GM23248 (cell line): ENCODE data around the gene HES3. TPM values are rescaled to one million over a fixed set of nuclear protein-coding genes. Genes with fewer than 3 reads are reported as not detected.

Experiments used
- DNase-seq: peaks from one replicate; pipeline ENCODE4 v3.0.0-alpha.2; 2015
- H2AFZ ChIP-seq: fragments of 200-600 bp; sonication (generic); 2 replicates; pipeline ENCODE4 v1.6.1; 2016; ENCODE audit warnings: antibody characterized with exemption
- H3F3A ChIP-seq: fragments of 200-600 bp; sonication (generic); 2 replicates; pipeline ENCODE4 v1.6.1; 2016; ENCODE audit warnings: mild to moderate bottlenecking, antibody characterized with exemption, mixed run types; ENCODE audit not compliant: insufficient read depth
- H3K27ac ChIP-seq: fragments of 200-600 bp; sonication (generic); 2 replicates; pipeline ENCODE4 v1.5.1; 2016; ENCODE audit warnings: mild to moderate bottlenecking
- H3K27me3 ChIP-seq: fragments of 200-600 bp; sonication (generic); replicated peaks from 2 replicates; pipeline ENCODE4 v1.6.1; 2016; ENCODE audit warnings: mild to moderate bottlenecking; ENCODE audit not compliant: insufficient read depth
- H3K36me3 ChIP-seq: fragments of 200-600 bp; sonication (generic); 2 replicates; pipeline ENCODE4 v1.6.1; 2016; ENCODE audit warnings: low read depth, mild to moderate bottlenecking
- H3K4me1 ChIP-seq: fragments of 200-600 bp; sonication (generic); 2 replicates; pipeline ENCODE4 v1.6.1; 2016; ENCODE audit warnings: mild to moderate bottlenecking; ENCODE audit not compliant: insufficient read depth
- H3K4me2 ChIP-seq: fragments of 200-600 bp; sonication (generic); one replicate; pipeline ENCODE4 v1.6.1; 2016; ENCODE audit warnings: mild to moderate bottlenecking; ENCODE audit not compliant: unreplicated experiment
- H3K4me3 ChIP-seq: fragments of 200-600 bp; sonication (generic); 2 replicates; pipeline ENCODE4 v1.5.1; 2016; ENCODE audit warnings: mild to moderate bottlenecking
- H3K79me2 ChIP-seq: fragments of 200-600 bp; sonication (generic); 2 replicates; pipeline ENCODE4 v1.6.1; 2016; ENCODE audit warnings: mild to moderate bottlenecking; ENCODE audit not compliant: insufficient read depth
- H3K9ac ChIP-seq: fragments of 200-600 bp; sonication (generic); 2 replicates; pipeline ENCODE4 v1.6.1; 2016; ENCODE audit warnings: mild to moderate bottlenecking
- H3K9me2 ChIP-seq: fragments of 200-600 bp; sonication (generic); 2 replicates; pipeline ENCODE4 v1.6.1; 2016; ENCODE audit warnings: mixed run types, mild to moderate bottlenecking, moderate library complexity; ENCODE audit not compliant: insufficient read depth
- H3K9me3 ChIP-seq: fragments of 200-600 bp; sonication (generic); one replicate; pipeline ENCODE4 v1.6.1; 2017; ENCODE audit warnings: low read depth
- H4K20me1 ChIP-seq: fragments of 200-600 bp; sonication (generic); 2 replicates; pipeline ENCODE4 v1.6.0; 2016; ENCODE audit not compliant: insufficient read depth
- EZH2 ChIP-seq: fragments of 200-600 bp; sonication (generic); IDR thresholded peaks from 2 replicates; pipeline ENCODE4 v1.6.1; 2018; ENCODE audit warnings: antibody characterized with exemption, mild to moderate bottlenecking; ENCODE audit not compliant: insufficient read depth, poor library complexity, severe bottlenecking
- EZH2phosphoT487 ChIP-seq: fragments of 200-600 bp; sonication (generic); IDR thresholded peaks from 2 replicates; pipeline ENCODE4 v1.6.1; 2018; ENCODE audit warnings: antibody characterized with exemption, moderate library complexity, mild to moderate bottlenecking, low read depth; ENCODE audit not compliant: insufficient read depth
- WGBS, 2 experiments: methylation state at CpG; one replicate each; pipeline ENCODE4 v1.1.6; 2015 to 2017; ENCODE audit warnings: low lambda C conversion rate in 2 of 2, low coverage in 1 of 2; ENCODE audit errors: missing lambda C conversion rate in 2 of 2; 5-methylcytosine and 5-hydroxymethylcytosine counted together
- in situ Hi-C: fragments of 300-500 bp; cut with MboI; formaldehyde crosslinking; loops from 2 replicates; pipeline ENCODE4 v1.15.0; 2020
- polyA plus RNA-seq: library from polyadenylated mRNA; unstranded; fragments of >200 nt; fragmentation: Nextera tagmentation; extraction: Ambion mirVana; gene quantifications from 2 replicates; pipeline ENCODE4 v1.2.1, GENCODE V29; 2016
- total RNA-seq: library from RNA; depleted of rRNA; stranded (reverse); fragments of >200 nt; shearing (Covaris generic); gene quantifications from 2 replicates; pipeline ENCODE4 v1.2.3, GENCODE V29; 2014

Gene HES3
- total and polyA plus RNA-seq, 2 experiments from 2014 or later, result not detected

DNA sequence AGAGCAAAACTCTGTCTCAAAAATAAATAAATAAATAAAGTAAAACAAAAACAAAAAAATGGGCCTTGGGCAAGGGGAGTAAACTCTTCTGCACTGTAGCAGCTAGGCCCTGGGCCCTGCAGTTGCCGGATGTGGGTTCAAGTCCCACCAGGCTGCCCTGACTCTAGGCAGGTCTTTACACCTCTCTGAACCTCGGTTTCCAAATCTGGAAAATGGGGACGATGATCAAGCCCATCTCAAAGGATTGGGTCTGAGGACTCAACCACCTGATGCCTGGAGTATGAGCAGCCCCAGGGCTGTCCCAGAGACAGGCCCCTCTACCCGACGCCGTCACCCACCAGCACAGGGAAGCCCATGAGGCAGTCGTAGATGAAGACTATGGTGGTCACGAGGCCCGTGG lies 9.4 kb downstream of the HES3 start:
- Histone ChIP-seq H3K4me3 (no peak overlapping the region), H3K9me3 (no peaks in the 10 kb centered on the region), H3K79me2 (no peaks in the 10 kb centered on the region), H3K36me3 (no peaks in the 10 kb centered on the region), H3F3A (no peaks in the 10 kb centered on the region), H3K27ac (no peak overlapping the region), H3K9ac (no peak overlapping the region), H4K20me1 (no peaks in the 10 kb centered on the region), H3K4me1 (no peaks in the 10 kb centered on the region), H2AFZ (no peak overlapping the region), H3K9me2 (no peaks in the 10 kb centered on the region), H3K4me2 (no peak overlapping the region), H3K27me3 (no peaks in the 10 kb centered on the region)
- no peak for DNase-seq
- WGBS, 2 experiments, result 92 to 94% methylated on average over 9 of the region's 9 CpGs
- in situ Hi-C loops, result no loop called here
- TF ChIP-seq EZH2phosphoT487, result no peak
- TF ChIP-seq EZH2, result no peak

DNA sequence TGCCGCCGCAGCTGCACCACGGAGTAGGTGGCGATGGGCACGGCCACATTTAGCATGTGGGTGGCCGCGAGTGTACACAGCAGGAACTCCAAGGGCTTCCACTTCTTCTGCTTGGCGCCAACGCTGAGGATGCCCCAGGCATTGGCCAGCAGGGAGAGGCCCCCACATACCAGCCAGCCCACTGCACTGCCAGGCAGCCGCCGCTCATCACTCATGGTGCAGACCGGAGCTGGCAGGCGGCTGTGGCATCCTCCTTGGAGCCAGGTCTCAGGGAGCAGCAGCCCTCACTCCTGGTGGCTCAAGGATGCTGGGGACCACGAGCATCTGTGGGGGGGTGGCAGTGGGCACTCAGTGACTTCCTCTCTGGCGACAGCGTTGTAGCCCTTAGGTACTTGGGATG lies 10.7 kb downstream of the HES3 start:
- Histone ChIP-seq H3K9ac (no peak overlapping the region), H2AFZ (no peak overlapping the region), H3K4me1 (no peaks in the 10 kb centered on the region), H3K4me3 (no peak overlapping the region), H3K27me3 (no peaks in the 10 kb centered on the region), H3F3A (no peaks in the 10 kb centered on the region), H4K20me1 (no peaks in the 10 kb centered on the region), H3K4me2 (no peak overlapping the region), H3K9me2 (no peaks in the 10 kb centered on the region), H3K79me2 (no peaks in the 10 kb centered on the region), H3K27ac (no peak overlapping the region), H3K36me3 (no peaks in the 10 kb centered on the region), H3K9me3 (no peaks in the 10 kb centered on the region)
- in situ Hi-C loops, result no loop called here
- no peak for DNase-seq
- 96 to 99% methylated on average over 14 to 16 of the region's 16 CpGs for WGBS, 2 experiments
- TF ChIP-seq EZH2phosphoT487, result no peak
- TF ChIP-seq EZH2, result no peak

DNA sequence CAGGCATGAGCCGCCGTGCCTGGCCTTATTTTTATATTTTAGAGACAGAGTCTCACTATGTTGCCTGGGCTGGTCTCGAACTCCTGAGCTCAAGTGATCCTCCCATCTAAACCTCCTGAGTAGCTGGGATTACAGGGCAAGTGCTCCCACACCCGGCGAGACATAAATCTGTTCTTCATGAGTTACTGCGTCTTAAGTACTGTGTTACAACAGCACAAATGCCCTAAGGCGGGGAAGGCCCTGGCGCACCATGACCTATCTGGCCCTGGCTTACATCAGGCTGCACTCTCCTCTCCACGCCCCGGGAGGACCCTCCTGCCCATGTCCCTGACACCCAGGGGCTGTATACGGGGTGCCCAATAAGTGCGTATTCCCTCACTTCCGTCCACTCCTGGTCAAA lies 12.7 kb downstream of the HES3 start:
- Histone ChIP-seq H3K27ac (no peak overlapping the region), H3K36me3 (no peaks in the 10 kb centered on the region), H3K27me3 (no peaks in the 10 kb centered on the region), H3K9ac (no peak overlapping the region), H3K9me2 (no peaks in the 10 kb centered on the region), H3K9me3 (no peaks in the 10 kb centered on the region), H3K79me2 (no peaks in the 10 kb centered on the region), H3K4me1 (no peaks in the 10 kb centered on the region), H4K20me1 (no peaks in the 10 kb centered on the region), H3K4me3 (no peak overlapping the region), H2AFZ (no peak overlapping the region), H3K4me2 (no peak overlapping the region), H3F3A (no peaks in the 10 kb centered on the region)
- 52 to 58% methylated on average over 13 of the region's 13 CpGs for WGBS, 2 experiments
- DNase-seq, result no peak
- in situ Hi-C loops, result no loop called here
- TF ChIP-seq EZH2, result no peak
- TF ChIP-seq EZH2phosphoT487, result no peak

- no peaks in the 10 kb centered on the region for H3K27me3 ChIP-seq
- H3K4me1 ChIP-seq, result no peaks in the 10 kb centered on the region
- H3K27ac ChIP-seq, result no peak overlapping the region
- H3K9ac ChIP-seq, result no peak overlapping the region
- in situ Hi-C loops, result no loop called here
- H3F3A ChIP-seq, result no peaks in the 10 kb centered on the region
- no peak overlapping the region for H2AFZ ChIP-seq
- no peaks in the 10 kb centered on the region for H3K36me3 ChIP-seq
- no peak for DNase-seq
- WGBS, 2 experiments, result 80 to 88% methylated on average over 8 of the region's 8 CpGs
- H3K9me2 ChIP-seq, result no peaks in the 10 kb centered on the region
- no peaks in the 10 kb centered on the region for H3K9me3 ChIP-seq
- no peak overlapping the region for H3K4me2 ChIP-seq
- no peak overlapping the region for H3K4me3 ChIP-seq
- no peaks in the 10 kb centered on the region for H3K79me2 ChIP-seq
- TF ChIP-seq EZH2 (no peak), EZH2phosphoT487 (no peak)
- H4K20me1 ChIP-seq, result no peaks in the 10 kb centered on the region
Measured at GRCh38 chr1:6257541-6258069, 13.6 kb downstream of the HES3 start.

DNA sequence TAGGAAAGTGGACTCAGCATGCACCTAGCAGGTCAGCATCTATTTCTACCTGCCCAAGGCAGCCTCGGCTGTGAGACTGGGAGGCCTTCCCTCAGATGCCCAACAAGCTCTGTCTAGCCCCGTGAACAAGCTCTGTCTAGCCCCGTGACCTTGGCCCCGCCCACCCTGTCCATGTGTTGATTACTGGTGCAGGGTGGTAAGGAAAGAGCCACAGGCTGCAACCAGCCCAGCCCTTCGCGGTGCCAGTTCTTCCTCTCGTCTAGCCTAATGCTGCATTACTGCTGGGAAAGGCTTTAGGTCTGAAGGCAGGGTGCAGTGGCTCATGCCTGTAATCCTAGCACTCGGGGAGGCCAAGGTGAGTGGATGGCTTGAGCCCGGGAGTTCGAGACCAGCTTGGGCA lies 14.7 kb downstream of the HES3 start:
- Histone ChIP-seq H3K36me3 (no peaks in the 10 kb centered on the region), H3K27ac (no peak overlapping the region), H3F3A (no peaks in the 10 kb centered on the region), H3K4me1 (peaks cover 8% of the 10 kb centered on the region; the same call in 1 of the 2 replicates), H3K27me3 (no peaks in the 10 kb centered on the region), H2AFZ (no peak overlapping the region), H3K9me3 (no peaks in the 10 kb centered on the region), H3K4me3 (no peak overlapping the region), H3K9ac (no peak overlapping the region), H3K4me2 (no peak overlapping the region), H4K20me1 (no peaks in the 10 kb centered on the region), H3K9me2 (no peaks in the 10 kb centered on the region), H3K79me2 (no peaks in the 10 kb centered on the region)
- TF ChIP-seq EZH2 (no peak), EZH2phosphoT487 (no peak)
- no peak for DNase-seq
- in situ Hi-C loops, result no loop called here
- WGBS, 2 experiments, result 80 to 85% methylated on average over 9 to 10 of the region's 10 CpGs
